ENCODE measurements around the gene SPDYE6. TPM values are rescaled to one million over a fixed set of nuclear protein-coding genes. Genes with fewer than 3 reads are reported as not detected.
"Not testable (repeated sequence)": the region's sequence is repeated elsewhere in the genome, so short reads cannot be mapped to it uniquely, and the experiment has no call there.

SPDYE6 gene
- polyA plus RNA-seq, 1 donor, result 6.3 TPM

- DNase-seq, result not testable (repeated sequence)
Observed at GRCh38 chr7:102364394-102364886, 8.2 kb upstream of the SPDYE6 start.

GRCh38 chr7:102363549-102364393 lies 7.5 kb upstream of the SPDYE6 start:
- peak; percentile 96 for DNase-seq

GRCh38 chr7:102346983-102347382 lies 9.3 kb downstream of the SPDYE6 start:
- not testable (repeated sequence) for DNase-seq

GRCh38 chr7:102340599-102341368 lies 15.5 kb downstream of the SPDYE6 start:
- DNase-seq, result not testable (repeated sequence)

- DNase-seq, result not testable (repeated sequence)
Observed at GRCh38 chr7:102337420-102337819, 18.8 kb downstream of the SPDYE6 start.

GRCh38 chr7:102337002-102337401 lies 19.2 kb downstream of the SPDYE6 start:
- DNase-seq, result not testable (repeated sequence)

GRCh38 chr7:102335574-102335973 lies 20.7 kb downstream of the SPDYE6 start:
- DNase-seq, result not testable (repeated sequence)

- not testable (repeated sequence) for DNase-seq
Observed at GRCh38 chr7:102330666-102331460, 25.4 kb downstream of the SPDYE6 start.

GRCh38 chr7:102329366-102329765 lies 26.9 kb downstream of the SPDYE6 start:
- not testable (repeated sequence) for DNase-seq

GRCh38 chr7:102328863-102329262 lies 27.4 kb downstream of the SPDYE6 start:
- DNase-seq, result not testable (repeated sequence)

GRCh38 chr7:102327183-102327582 lies 29.1 kb downstream of the SPDYE6 start:
- not testable (repeated sequence) for DNase-seq

GRCh38 chr7:102326157-102326889 lies 29.9 kb downstream of the SPDYE6 start:
- no peak for DNase-seq

GRCh38 chr7:102325106-102325505 lies 31.1 kb downstream of the SPDYE6 start:
- not testable (repeated sequence) for DNase-seq

GRCh38 chr7:102323914-102324195 lies 32.4 kb downstream of the SPDYE6 start:
- no peak for DNase-seq

GRCh38 chr7:102322202-102322715 lies 34.0 kb downstream of the SPDYE6 start:
- no peak for DNase-seq

GRCh38 chr7:102321351-102322201 lies 34.7 kb downstream of the SPDYE6 start:
- no peak for DNase-seq

GRCh38 chr7:102320601-102321350 lies 35.5 kb downstream of the SPDYE6 start:
- DNase-seq, result no peak

- no peak for DNase-seq
Observed at GRCh38 chr7:102320181-102320580, 36.1 kb downstream of the SPDYE6 start.

GRCh38 chr7:102319671-102320070 lies 36.6 kb downstream of the SPDYE6 start:
- DNase-seq, result no peak
